Tibial artery (tissue), 4 donors: ENCODE results near the gene ATP6V0D1.

Experiments
- DNase-seq, 2 donors: peaks; one replicate each; pipeline ENCODE4 v3.0.0-alpha.2; 2019
- H3K27ac ChIP-seq, 2 donors: fragments of 200-600 bp; sonication (generic) in 1 of 2; 1 replicate in 1 of 2; 2 replicates in 1 of 2; pipeline ENCODE4 v1.5.1; 2018 to 2019; ENCODE audit warnings: mild to moderate bottlenecking in 1 of 2
- H3K27me3 ChIP-seq, 2 donors: fragments of 200-600 bp; sonication (generic) in 1 of 2; one replicate each; pipeline versions ENCODE4 v1.5.1 to v1.6.0; 2016 to 2019
- H3K36me3 ChIP-seq, 3 donors: fragments of 200-600 bp; sonication (generic) in 2 of 3; one replicate each; pipeline ENCODE4 v1.5.1; 2016 to 2019; ENCODE audit warnings: mild to moderate bottlenecking in 2 of 3
- H3K4me1 ChIP-seq, 4 donors: fragments of 200-600 bp; sonication (generic) in 2 of 4; 1 replicate in 3 of 4; 2 replicates in 1 of 4; pipeline ENCODE4 v1.5.1; 2016 to 2019
- H3K4me3 ChIP-seq, 2 donors: fragments of 200-600 bp; sonication (generic) in 1 of 2; 1 replicate in 1 of 2; 2 replicates in 1 of 2; pipeline ENCODE4 v1.5.1; 2018 to 2019; ENCODE audit warnings: mild to moderate bottlenecking in 2 of 2
- H3K9me3 ChIP-seq, 3 donors: fragments of 200-600 bp; sonication (generic) in 1 of 3; one replicate each; pipeline ENCODE4 v1.5.1; 2016 to 2019
- intact Hi-C: fragments of 100-400 bp; cut with DNase I; formaldehyde crosslinking; loops from one replicate; pipeline ENCODE4 v1.15.0; 2023; ENCODE audit warnings: low total_unique reads
- TF ChIP-seq, protein P1 (sequence below), 2 experiments: fragments of 200-600 bp in 1 of 2; fragments of 450-650 bp in 1 of 2; IDR thresholded peaks; one replicate each; pipeline ENCODE4 v1.5.1; 2017 to 2019; ENCODE audit warnings: antibody characterized with exemption in 2 of 2, mild to moderate bottlenecking in 1 of 2, moderate library complexity in 1 of 2

Gene ATP6V0D1

DNA sequence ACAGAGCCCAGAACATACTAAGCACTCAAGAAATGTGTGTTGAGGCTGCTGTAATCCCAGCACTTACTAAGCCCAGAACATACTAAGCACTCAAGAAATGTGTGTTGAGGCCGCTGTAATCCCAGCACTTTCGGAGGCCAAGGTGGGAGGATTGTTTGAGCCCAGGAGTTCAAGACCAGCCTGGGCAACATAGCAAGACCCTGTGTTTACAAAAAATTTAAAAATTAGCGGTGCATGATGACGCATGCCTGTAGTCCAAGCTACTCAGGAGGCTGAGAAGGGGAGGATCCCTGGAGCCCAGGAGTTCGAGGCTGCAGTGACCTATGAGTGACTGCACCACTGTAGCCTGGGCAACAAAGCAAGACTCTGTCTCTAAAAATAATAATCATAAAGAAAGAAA lies 57.9 kb downstream of the ATP6V0D1 start:
- no peaks in the 10 kb centered on the region for H3K36me3 ChIP-seq
- DNase-seq: no peak
- peaks cover 0 to 4% (median 0%) of the 10 kb centered on the region in 4 donors for H3K4me1 ChIP-seq
- TF ChIP-seq, protein P1, sequence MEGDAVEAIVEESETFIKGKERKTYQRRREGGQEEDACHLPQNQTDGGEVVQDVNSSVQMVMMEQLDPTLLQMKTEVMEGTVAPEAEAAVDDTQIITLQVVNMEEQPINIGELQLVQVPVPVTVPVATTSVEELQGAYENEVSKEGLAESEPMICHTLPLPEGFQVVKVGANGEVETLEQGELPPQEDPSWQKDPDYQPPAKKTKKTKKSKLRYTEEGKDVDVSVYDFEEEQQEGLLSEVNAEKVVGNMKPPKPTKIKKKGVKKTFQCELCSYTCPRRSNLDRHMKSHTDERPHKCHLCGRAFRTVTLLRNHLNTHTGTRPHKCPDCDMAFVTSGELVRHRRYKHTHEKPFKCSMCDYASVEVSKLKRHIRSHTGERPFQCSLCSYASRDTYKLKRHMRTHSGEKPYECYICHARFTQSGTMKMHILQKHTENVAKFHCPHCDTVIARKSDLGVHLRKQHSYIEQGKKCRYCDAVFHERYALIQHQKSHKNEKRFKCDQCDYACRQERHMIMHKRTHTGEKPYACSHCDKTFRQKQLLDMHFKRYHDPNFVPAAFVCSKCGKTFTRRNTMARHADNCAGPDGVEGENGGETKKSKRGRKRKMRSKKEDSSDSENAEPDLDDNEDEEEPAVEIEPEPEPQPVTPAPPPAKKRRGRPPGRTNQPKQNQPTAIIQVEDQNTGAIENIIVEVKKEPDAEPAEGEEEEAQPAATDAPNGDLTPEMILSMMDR (IDR thresholded peaks at IDR 0.05): no peak
- H3K27me3 ChIP-seq: peaks cover 0 to 34% of the 10 kb centered on the region in 2 donors
- H3K9me3 ChIP-seq: no peaks in the 10 kb centered on the region
- intact Hi-C loops: no loop called here
- no peak overlapping the region for H3K27ac ChIP-seq
- no peak overlapping the region for H3K4me3 ChIP-seq

DNA sequence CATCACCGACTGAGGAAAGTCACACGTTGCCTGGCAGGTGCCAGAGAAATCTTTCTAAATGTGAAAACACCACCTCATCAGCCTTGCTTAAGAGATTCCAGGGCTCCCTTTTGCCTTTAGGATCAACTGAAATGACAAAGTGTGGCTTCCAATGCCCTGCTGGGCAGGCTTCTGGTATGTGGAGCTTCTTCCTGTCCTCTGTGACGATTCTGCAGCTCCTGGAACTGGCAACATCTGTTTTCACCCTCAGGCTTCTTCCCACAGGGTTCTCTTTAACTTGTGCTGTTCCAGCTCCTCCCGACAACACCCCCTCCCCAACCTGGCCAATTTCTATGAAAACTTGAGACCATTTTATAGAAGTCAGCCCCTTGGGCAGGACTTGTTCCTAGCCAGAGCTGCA lies 59.9 kb downstream of the ATP6V0D1 start:
- TF ChIP-seq, protein P1 (IDR thresholded peaks at IDR 0.05): no peak
- no peak for DNase-seq
- Histone ChIP-seq H3K9me3 (no peaks in the 10 kb centered on the region), H3K27ac (no peak overlapping the region), H3K4me3 (no peak overlapping the region), H3K4me1 (peaks cover 0 to 6% (median 3%) of the 10 kb centered on the region in 4 donors), H3K36me3 (no peaks in the 10 kb centered on the region), H3K27me3 (peaks cover 0 to 21% of the 10 kb centered on the region in 2 donors)
- intact Hi-C loops: no loop called here

DNA sequence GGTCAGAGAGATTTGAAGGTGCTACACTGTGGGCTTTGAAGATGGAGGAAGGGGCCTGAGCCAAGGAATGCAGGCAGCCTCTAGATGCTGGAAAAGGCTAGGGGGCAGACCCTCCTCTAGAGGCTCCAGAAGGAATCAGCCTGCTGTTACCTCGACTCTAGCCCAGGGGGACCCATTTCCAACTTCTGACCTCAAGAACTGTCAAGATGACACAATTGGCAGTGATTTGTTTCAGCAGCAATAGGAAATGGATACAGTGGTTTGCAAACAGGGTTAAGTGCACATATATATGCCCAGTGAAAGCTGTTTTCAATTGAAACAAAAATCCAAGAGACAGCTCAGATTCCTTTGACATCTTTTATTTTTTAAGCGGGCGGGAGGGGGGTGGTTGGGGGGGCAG lies 61.0 kb downstream of the ATP6V0D1 start:
- DNase-seq: no peak
- intact Hi-C loops: no loop called here
- no peak overlapping the region for H3K4me3 ChIP-seq
- H3K27me3 ChIP-seq: peaks cover 0 to 11% of the 10 kb centered on the region in 2 donors
- TF ChIP-seq, protein P1 (IDR thresholded peaks at IDR 0.05): no peak
- no peak overlapping the region for H3K27ac ChIP-seq
- H3K4me1 ChIP-seq: peaks cover 0 to 15% (median 12%) of the 10 kb centered on the region in 4 donors
- H3K9me3 ChIP-seq: no peaks in the 10 kb centered on the region
- no peaks in the 10 kb centered on the region for H3K36me3 ChIP-seq

DNA sequence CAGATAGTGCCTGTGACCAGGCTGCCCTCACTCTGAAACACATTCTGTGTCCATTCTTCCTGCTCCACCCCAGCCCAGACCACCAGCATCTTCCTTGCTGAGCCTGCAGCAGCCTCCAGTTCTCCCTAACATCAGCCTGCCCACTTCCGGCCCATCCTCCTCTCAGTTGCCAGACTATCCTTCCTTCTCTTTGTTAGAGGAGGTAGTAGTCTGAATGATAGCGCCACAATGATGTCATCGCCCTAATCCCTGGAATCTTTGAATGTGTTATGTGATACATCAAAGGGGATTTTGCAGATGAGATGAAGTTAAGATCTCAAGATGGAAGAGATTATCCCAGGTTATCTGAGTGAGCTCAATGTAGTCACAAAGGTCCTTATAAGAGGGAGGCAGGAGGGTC lies 61.5 kb downstream of the ATP6V0D1 start:
- intact Hi-C loops: no loop called here
- Histone ChIP-seq H3K9me3 (no peaks in the 10 kb centered on the region), H3K36me3 (no peaks in the 10 kb centered on the region), H3K4me1 (peaks cover 0 to 19% (median 12%) of the 10 kb centered on the region in 4 donors), H3K4me3 (no peak overlapping the region), H3K27me3 (peaks cover 0 to 7% of the 10 kb centered on the region in 2 donors), H3K27ac (no peak overlapping the region)
- DNase-seq: no peak
- TF ChIP-seq, protein P1 (IDR thresholded peaks at IDR 0.05): no peak

DNA sequence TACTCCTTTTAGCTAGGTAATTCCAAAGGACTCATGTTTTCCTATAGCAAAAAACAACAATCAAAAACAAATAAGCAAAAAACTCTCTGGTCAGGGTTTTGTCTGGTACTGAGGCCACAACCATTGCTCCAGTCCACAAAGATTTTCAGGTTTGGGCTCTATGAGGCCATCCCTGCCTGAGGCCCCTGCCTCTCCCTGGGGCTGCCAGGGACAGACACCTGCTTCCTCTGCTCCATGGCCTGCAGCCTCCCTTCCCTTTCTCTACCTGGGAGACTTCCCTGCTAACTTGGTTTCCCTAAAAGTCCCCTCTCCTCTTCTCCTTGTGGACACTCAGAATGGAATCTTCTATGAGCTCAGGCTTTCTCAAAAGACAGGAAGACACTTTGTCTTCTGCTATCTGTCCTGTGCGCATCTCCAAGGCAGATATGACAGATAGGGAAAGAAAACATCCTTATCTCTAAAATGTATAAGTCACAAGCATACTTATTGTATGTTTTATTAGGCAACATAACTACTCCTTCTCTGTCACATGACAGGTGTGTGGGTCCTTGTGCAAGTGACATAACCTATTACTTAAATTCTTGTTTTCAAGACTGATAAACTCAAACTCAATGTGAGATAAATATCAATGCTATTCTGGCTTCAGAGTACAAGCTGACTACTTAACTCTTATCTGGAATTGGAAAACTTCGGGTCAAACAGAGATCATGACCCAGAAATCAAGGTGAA lies 63.5 kb downstream of the ATP6V0D1 start:
- Histone ChIP-seq H3K36me3 (no peaks in the 10 kb centered on the region), H3K4me3 (no peak overlapping the region), H3K4me1 (peaks cover 0 to 19% (median 12%) of the 10 kb centered on the region in 4 donors), H3K27me3 (no peaks in the 10 kb centered on the region), H3K9me3 (no peaks in the 10 kb centered on the region), H3K27ac (no peak overlapping the region)
- TF ChIP-seq, protein P1 (IDR thresholded peaks at IDR 0.05): no peak
- DNase-seq: no peak
- intact Hi-C loops: no loop called here
